ENCODE data around the gene TUBB2B.

- no peak for TF ChIP-seq CTCF (IDR thresholded peaks at IDR 0.05)
- no peak for TF ChIP-seq POLR2A (IDR thresholded peaks at IDR 0.05)
- no peak for TF ChIP-seq EP300 (IDR thresholded peaks at IDR 0.05)
These were observed 21.0 kb downstream of the TUBB2B start for GRCh38 chr6:3206339-3207015.

Measured in suprapubic skin (tissue), 3 donors.